Heart left ventricle (tissue), 16 donors: ENCODE results near the gene MCTP2. TPM values are rescaled to one million over a fixed set of nuclear protein-coding genes. Genes with fewer than 3 reads are reported as not detected.

Experiments
- ATAC-seq, 4 donors: fragments of 200-7000 bp; cut with Tn5 transposase; one replicate each; pipeline ENCODE4 v1.9.1; 2020 to 2022; ENCODE audit warnings: moderate library complexity in 4 of 4, mild to moderate bottlenecking in 3 of 4, moderate number of reproducible peaks in 1 of 4
- DNase-seq, 5 donors: peaks; one replicate each; pipeline ENCODE4 v3.0.0-alpha.2; 2020
- H3K27ac ChIP-seq, 12 donors: fragments of 200-600 bp; sonication (generic) in 4 of 12; one replicate each; pipeline versions ENCODE4 v1.5.0 to v1.8.0; 2016 to 2022; ENCODE audit warnings: mild to moderate bottlenecking in 2 of 12
- H3K27me3 ChIP-seq, 9 donors: fragments of 200-600 bp; sonication (generic) in 2 of 9; one replicate each; pipeline versions ENCODE4 v1.5.1 to v1.8.0; 2016 to 2022; ENCODE audit warnings: mild to moderate bottlenecking in 3 of 9
- H3K36me3 ChIP-seq, 9 donors: fragments of 200-600 bp; sonication (generic) in 2 of 9; one replicate each; pipeline versions ENCODE4 v1.5.0 to v1.8.0; 2018 to 2022; ENCODE audit warnings: mild to moderate bottlenecking in 2 of 9
- H3K4me1 ChIP-seq, 12 donors: fragments of 200-600 bp; sonication (generic) in 4 of 12; one replicate each; pipeline versions ENCODE4 v1.5.0 to v1.8.0; 2016 to 2022; ENCODE audit warnings: mild to moderate bottlenecking in 3 of 12
- H3K4me3 ChIP-seq, 12 donors: fragments of 200-600 bp; sonication (generic) in 4 of 12; one replicate each; pipeline versions ENCODE4 v1.5.0 to v1.8.0; 2017 to 2022; ENCODE audit warnings: mild to moderate bottlenecking in 9 of 12, moderate library complexity in 4 of 12
- H3K9me3 ChIP-seq, 12 donors: fragments of 200-600 bp; sonication (generic) in 4 of 12; one replicate each; pipeline versions ENCODE4 v1.5.0 to v1.8.0; 2016 to 2022; ENCODE audit warnings: mild to moderate bottlenecking in 1 of 12
- CTCF ChIP-seq, 12 donors: fragments of 200-600 bp; sonication (generic) in 4 of 12; IDR thresholded peaks; one replicate each; pipeline versions ENCODE4 v1.5.0 to v1.8.0; 2018 to 2022; ENCODE audit warnings: antibody characterized with exemption in 12 of 12, mild to moderate bottlenecking in 5 of 12
- POLR2A ChIP-seq, 2 donors: fragments of 450-650 bp; IDR thresholded peaks; one replicate each; pipeline ENCODE4 v1.6.1; 2017; ENCODE audit warnings: antibody characterized with exemption in 2 of 2, mild to moderate bottlenecking in 2 of 2, moderate library complexity in 2 of 2
- WGBS, 4 donors: extraction: QIAGEN DNeasy Blood & Tissue Kit in 2 of 4; methylation state at CpG; one replicate each; pipeline versions ENCODE4 v1.1.5 to v1.1.7; 2013 to 2018; 5-methylcytosine and 5-hydroxymethylcytosine counted together
- intact Hi-C, 10 donors: fragments of 100-400 bp; cut with DNase I; formaldehyde crosslinking; loops; one replicate each; pipeline versions ENCODE4 v1.11.1 to v1.14.2; 2022
- polyA plus RNA-seq, 2 donors: library from polyadenylated mRNA; stranded (reverse); fragments of 200-250 nt; gene quantifications; one replicate each; pipeline ENCODE4 v1.2.3, GENCODE V29; 2013
- total RNA-seq, 9 donors: library from RNA; depleted of rRNA in 2 of 9; stranded (reverse); fragments of >200 nt in 2 of 9; fragmentation: NEBNext Ultra II Directional in 3 of 9; extraction: Animal tissue kit (Norgen Biotek cat#: 25700) in 3 of 9; gene quantifications; one replicate each; pipeline versions ENCODE4 v1.1.0 to v1.2.4, GENCODE V29; 2016 to 2023
- donor health status: ischemic (EF 13 %, LVEDD 7.1; RV severe dilation, severe dysfunction).
- donor health status: healthy with polysubstance abuse.
- donor health status: DM: no; HTN: yes; CAD: no.
- donor health status: DM: no; HTN: no; CAD: no.
- donor health status: ischemic (EF 25% LVEDD 6.9; RV normal size, moderate dysfunction).
- donor health status: ischemic (EF 25% LVEDD 5.7; RV mildly dilated, moderate dysfunction).
- donor health status: healthy.
- donor health status: DM: yes; HTN: yes; CAD: no.
- donor health status: ischemic (EF 35%, LVEDD 5.7; RV mildly dilated, moderate dysfunction).
- donor health status: nonischemic (EF 11% LVEDD 7.7; RV severe dilation, severe dysfunction).
- donor health status: DM: yes; HTN: yes; CAD: no.
- donor health status: PGD.
- donor health status: ischemic (EF 29% LVEDD 5.4; RV normal size, mild dysfunction).
- donor health status: nonischemic (EF 23%, LVEDD 6.1; RV moderate dilation, normal function).

Gene MCTP2
- total and polyA plus RNA-seq, 11 donors: 0.35 to 12.1 (median 2.0) TPM

DNA sequence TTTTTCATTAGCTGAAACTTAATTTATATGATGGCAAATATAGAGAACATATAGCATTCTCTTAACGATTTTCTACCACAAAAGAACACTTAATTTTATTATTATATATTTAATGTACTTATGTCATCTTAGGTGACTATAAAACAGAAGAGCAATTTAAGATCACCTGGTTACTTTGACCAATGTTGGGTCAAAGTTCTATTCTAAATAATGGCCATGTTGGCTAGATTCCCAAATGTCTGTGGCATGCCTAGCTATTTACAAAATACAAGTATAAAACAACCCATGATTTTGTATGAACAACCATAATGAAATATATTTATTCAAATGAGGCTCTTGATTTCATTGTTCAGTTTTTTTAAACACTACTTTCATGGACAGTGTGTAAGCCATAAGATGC lies 200.9 kb downstream of the MCTP2 start:
- H3K36me3 ChIP-seq: no peaks in the 10 kb centered on the region
- 77 to 82% (median 80%) methylated on average over 1 of the region's 1 CpG for WGBS, 4 donors
- H3K4me3 ChIP-seq: no peak overlapping the region
- intact Hi-C loops: no loop called here
- H3K4me1 ChIP-seq: no peaks in the 10 kb centered on the region
- peaks cover 0 to 8% (median 0%) of the 10 kb centered on the region in 9 donors for H3K27me3 ChIP-seq
- no peak overlapping the region for H3K27ac ChIP-seq
- TF ChIP-seq POLR2A (IDR thresholded peaks at IDR 0.05): no peak
- no peak for TF ChIP-seq CTCF (IDR thresholded peaks at IDR 0.05)
- DNase-seq (no peak), ATAC-seq (no peak)
- peaks cover 0 to 5% (median 0%) of the 10 kb centered on the region in 12 donors for H3K9me3 ChIP-seq

- WGBS, 4 donors: 70 to 88% (median 85%) methylated on average over 3 of the region's 3 CpGs
- intact Hi-C loops: no loop called here
- no peak overlapping the region for H3K4me3 ChIP-seq
- DNase-seq: no peak
- H3K36me3 ChIP-seq: peaks cover 0 to 4% (median 0%) of the 10 kb centered on the region in 9 donors
- no peaks in the 10 kb centered on the region for H3K4me1 ChIP-seq
- ATAC-seq: no peak
- H3K9me3 ChIP-seq: no peaks in the 10 kb centered on the region
- peaks cover 0 to 8% (median 0%) of the 10 kb centered on the region in 9 donors for H3K27me3 ChIP-seq
- no peak overlapping the region for H3K27ac ChIP-seq
- TF ChIP-seq POLR2A (IDR thresholded peaks at IDR 0.05) (no peak), CTCF (IDR thresholded peaks at IDR 0.05) (no peak)
These were observed 207.8 kb downstream of the MCTP2 start for GRCh38 chr15:94439158-94439557.

DNA sequence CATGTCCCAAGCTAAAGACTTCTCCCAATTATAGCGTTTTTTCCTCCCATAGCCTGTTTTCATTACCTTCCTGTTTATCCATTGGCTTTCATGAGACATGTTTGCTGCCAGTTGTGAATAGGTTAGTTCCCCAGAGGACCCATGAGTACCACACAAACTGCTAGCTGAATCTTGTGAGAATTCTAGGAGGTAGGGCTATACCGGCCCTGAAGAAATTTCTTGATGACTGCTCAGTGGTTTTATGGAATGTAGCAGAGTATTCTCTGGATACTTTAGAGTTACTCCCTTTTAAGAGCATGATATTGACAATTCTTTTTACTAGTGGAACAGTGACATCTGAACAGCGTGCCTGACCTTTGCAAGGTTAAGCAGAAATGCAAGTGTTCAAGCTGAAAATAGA lies 210.4 kb downstream of the MCTP2 start:
- DNase-seq (no peak), ATAC-seq (no peak)
- 70 to 86% (median 79%) methylated on average over 3 of the region's 3 CpGs for WGBS, 4 donors
- intact Hi-C loops: no loop called here
- no peaks in the 10 kb centered on the region for H3K9me3 ChIP-seq
- TF ChIP-seq POLR2A (IDR thresholded peaks at IDR 0.05) (no peak), CTCF (IDR thresholded peaks at IDR 0.05) (no peak)
- H3K36me3 ChIP-seq: peaks cover 0 to 4% (median 0%) of the 10 kb centered on the region in 9 donors
- no peaks in the 10 kb centered on the region for H3K4me1 ChIP-seq
- no peaks in the 10 kb centered on the region for H3K27me3 ChIP-seq
- H3K27ac ChIP-seq: no peak overlapping the region
- no peak overlapping the region for H3K4me3 ChIP-seq

DNA sequence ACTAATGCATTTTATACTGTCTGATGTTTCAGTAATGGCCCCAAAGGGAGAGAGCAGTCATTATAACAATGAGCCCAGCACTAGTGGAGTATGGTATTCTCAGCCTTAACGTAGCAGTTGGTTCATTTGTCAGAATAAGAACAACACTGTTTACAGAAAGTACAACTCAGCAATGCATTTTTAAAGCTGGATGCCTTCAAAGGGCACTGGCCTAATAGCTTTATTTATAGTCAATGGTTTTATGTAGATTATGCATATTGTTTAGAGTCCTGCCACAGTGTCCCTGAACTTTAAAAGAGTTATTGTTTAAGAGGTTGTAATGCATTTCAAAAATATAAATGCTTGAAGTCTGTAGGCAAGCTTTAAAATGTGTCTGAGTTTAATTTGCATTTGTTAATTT lies 211.1 kb downstream of the MCTP2 start:
- H3K4me3 ChIP-seq: no peak overlapping the region
- H3K27ac ChIP-seq: no peak overlapping the region
- no peak for DNase-seq
- peaks cover 0 to 4% (median 0%) of the 10 kb centered on the region in 9 donors for H3K36me3 ChIP-seq
- no peaks in the 10 kb centered on the region for H3K27me3 ChIP-seq
- ATAC-seq: no peak
- 62 to 75% (median 73%) methylated on average over 1 of the region's 1 CpG for WGBS, 4 donors
- TF ChIP-seq CTCF (IDR thresholded peaks at IDR 0.05) (no peak), POLR2A (IDR thresholded peaks at IDR 0.05) (no peak)
- intact Hi-C loops: no loop called here
- H3K4me1 ChIP-seq: no peaks in the 10 kb centered on the region
- H3K9me3 ChIP-seq: no peaks in the 10 kb centered on the region
